Subcutaneous adipose tissue (tissue), 4 donors: Measurements from ENCODE around the gene MCM5. TPM values are rescaled to one million over a fixed set of nuclear protein-coding genes. Genes with fewer than 3 reads are reported as not detected.

ENCODE experiments used
- CTCF ChIP-seq: fragments of 450-650 bp; IDR thresholded peaks from one replicate; pipeline ENCODE4 v1.5.1; 2016; ENCODE audit warnings: low read depth, mild to moderate bottlenecking, control low read depth, antibody characterized with exemption, moderate library complexity
- total RNA-seq, 4 donors: library from RNA; depleted of rRNA; stranded (reverse); fragments of >200 nt; gene quantifications; one replicate each; pipeline ENCODE4 v1.1.0, GENCODE V29; 2016

Gene MCM5
- total RNA-seq, 4 donors from 2014 or later: 9.6 to 25.7 (median 17.3) TPM

GRCh38 chr22:35419756-35420155 lies 19.8 kb downstream of the MCM5 start:
- TF ChIP-seq CTCF: no peak

- no peak for TF ChIP-seq CTCF
These were observed 21.2 kb downstream of the MCM5 start for GRCh38 chr22:35421121-35421520.

GRCh38 chr22:35422145-35422544 lies 22.2 kb downstream of the MCM5 start:
- no peak for TF ChIP-seq CTCF

GRCh38 chr22:35422936-35423335 lies 23.0 kb downstream of the MCM5 start:
- TF ChIP-seq CTCF: no peak

- no peak for TF ChIP-seq CTCF
These were observed 24.1 kb downstream of the MCM5 start for GRCh38 chr22:35424081-35424480.

GRCh38 chr22:35424761-35425160 lies 24.8 kb downstream of the MCM5 start:
- TF ChIP-seq CTCF: no peak

GRCh38 chr22:35425546-35425945 lies 25.6 kb downstream of the MCM5 start:
- no peak for TF ChIP-seq CTCF
